ENCODE data around the gene FBXL17.
A peak's percentile ranks its signal among the peaks of the same experiment; 100 is the strongest.

Gene FBXL17

GRCh38 chr5:108251350-108251749 lies 130.5 kb downstream of the FBXL17 start:
- DNase-seq: no peak

- no peak for DNase-seq
Observed at GRCh38 chr5:108249785-108250426, 132.0 kb downstream of the FBXL17 start.

GRCh38 chr5:108249095-108249784 lies 132.7 kb downstream of the FBXL17 start:
- no peak for DNase-seq

- DNase-seq: peak in 2 of 56 donors; percentile 1 to 7
Observed at GRCh38 chr5:108238936-108239887, 142.7 kb downstream of the FBXL17 start.

- DNase-seq: no peak
Observed at GRCh38 chr5:108238461-108238860, 143.4 kb downstream of the FBXL17 start.

- no peak for DNase-seq
Observed at GRCh38 chr5:108233617-108234155, 148.2 kb downstream of the FBXL17 start.

GRCh38 chr5:108232805-108233204 lies 149.1 kb downstream of the FBXL17 start:
- no peak for DNase-seq

GRCh38 chr5:108222011-108222410 lies 159.9 kb downstream of the FBXL17 start:
- no peak for DNase-seq

GRCh38 chr5:108220834-108221233 lies 161.1 kb downstream of the FBXL17 start:
- no peak for DNase-seq

GRCh38 chr5:108216890-108217289 lies 165.0 kb downstream of the FBXL17 start:
- no peak for DNase-seq

GRCh38 chr5:108214857-108215256 lies 167.0 kb downstream of the FBXL17 start:
- no peak for DNase-seq

- no peak for DNase-seq
Observed at GRCh38 chr5:108212775-108213346, 169.0 kb downstream of the FBXL17 start.

- DNase-seq: no peak
Observed at GRCh38 chr5:108206707-108207106, 175.2 kb downstream of the FBXL17 start.

GRCh38 chr5:108201721-108202120 lies 180.2 kb downstream of the FBXL17 start:
- DNase-seq: no peak

- DNase-seq: no peak
Observed at GRCh38 chr5:108196276-108196675, 185.6 kb downstream of the FBXL17 start.

GRCh38 chr5:108193021-108193795 lies 188.7 kb downstream of the FBXL17 start:
- DNase-seq: no peak

GRCh38 chr5:108184940-108185339 lies 197.0 kb downstream of the FBXL17 start:
- DNase-seq: no peak

- no peak for DNase-seq
Observed at GRCh38 chr5:108181975-108182374, 199.9 kb downstream of the FBXL17 start.

GRCh38 chr5:108174286-108174685 lies 207.6 kb downstream of the FBXL17 start:
- no peak for DNase-seq

- DNase-seq: no peak
Observed at GRCh38 chr5:108171759-108172158, 210.1 kb downstream of the FBXL17 start.

- DNase-seq: peak in 1 of 56 donors; percentile 3
Observed at GRCh38 chr5:108168915-108169314, 213.0 kb downstream of the FBXL17 start.

Measured in nucleus accumbens (tissue), 56 donors.